Fibroblast of the aortic adventitia (primary cell): ENCODE measurements around the gene SPANXN2. TPM values are rescaled to one million over a fixed set of nuclear protein-coding genes. Genes with fewer than 3 reads are reported as not detected.
"Not testable (repeated sequence)": the region's sequence is repeated elsewhere in the genome, so short reads cannot be mapped to it uniquely, and the experiment has no call there.

ENCODE experiments used
- DNase-seq: peaks from one replicate; pipeline ENCODE4 v3.0.0-alpha.2; 2010; ENCODE audit warnings: low read depth
- H3K4me3 ChIP-seq: 2 replicates; pipeline ENCODE4 v1.5.1; 2011; ENCODE audit warnings: low read depth, mild to moderate bottlenecking, control low read depth, low read length, moderate library complexity
- total RNA-seq: library from RNA; depleted of rRNA; stranded (reverse); fragments of >200 nt; gene quantifications from 2 replicates; pipeline ENCODE4 v1.2.3, GENCODE V29; 2012; ENCODE audit warnings: low replicate concordance
- TF ChIP-seq, protein P1 (sequence below): IDR thresholded peaks from 2 replicates; pipeline ENCODE4 v1.5.1; 2011; ENCODE audit warnings: mild to moderate bottlenecking, low read length, control low read depth, inconsistent platforms; ENCODE audit not compliant: insufficient read depth

The SPANXN2 gene
- total RNA-seq: not detected in 2 replicates

DNA sequence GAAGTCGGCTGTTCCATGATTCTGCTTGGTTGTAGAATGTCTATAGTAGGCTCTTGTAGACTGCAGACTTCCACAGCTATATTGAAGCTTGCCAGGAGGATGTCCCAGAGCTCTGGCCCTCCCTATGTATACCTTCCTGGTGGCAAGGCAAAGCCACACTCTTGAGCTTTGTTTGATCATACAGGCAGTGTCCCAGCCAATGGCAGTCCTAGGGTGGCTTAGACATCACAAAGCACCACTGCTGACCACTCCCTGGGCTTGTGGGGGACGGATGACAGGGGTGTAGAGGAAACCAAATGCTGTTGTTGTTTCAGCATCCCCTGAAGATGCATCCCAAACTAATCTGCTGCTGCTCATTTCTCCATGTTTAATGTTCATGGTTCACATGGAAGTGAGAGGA, at the start of gene SPANXN2:
SPANXN2 (minus strand) TSS at position 101 of the 400 bp plus-strand sequence; CDS start at position 17, 84 bp downstream.
- H3K4me3 ChIP-seq, DNase-seq: not testable (repeated sequence)

- TF ChIP-seq, protein P1, sequence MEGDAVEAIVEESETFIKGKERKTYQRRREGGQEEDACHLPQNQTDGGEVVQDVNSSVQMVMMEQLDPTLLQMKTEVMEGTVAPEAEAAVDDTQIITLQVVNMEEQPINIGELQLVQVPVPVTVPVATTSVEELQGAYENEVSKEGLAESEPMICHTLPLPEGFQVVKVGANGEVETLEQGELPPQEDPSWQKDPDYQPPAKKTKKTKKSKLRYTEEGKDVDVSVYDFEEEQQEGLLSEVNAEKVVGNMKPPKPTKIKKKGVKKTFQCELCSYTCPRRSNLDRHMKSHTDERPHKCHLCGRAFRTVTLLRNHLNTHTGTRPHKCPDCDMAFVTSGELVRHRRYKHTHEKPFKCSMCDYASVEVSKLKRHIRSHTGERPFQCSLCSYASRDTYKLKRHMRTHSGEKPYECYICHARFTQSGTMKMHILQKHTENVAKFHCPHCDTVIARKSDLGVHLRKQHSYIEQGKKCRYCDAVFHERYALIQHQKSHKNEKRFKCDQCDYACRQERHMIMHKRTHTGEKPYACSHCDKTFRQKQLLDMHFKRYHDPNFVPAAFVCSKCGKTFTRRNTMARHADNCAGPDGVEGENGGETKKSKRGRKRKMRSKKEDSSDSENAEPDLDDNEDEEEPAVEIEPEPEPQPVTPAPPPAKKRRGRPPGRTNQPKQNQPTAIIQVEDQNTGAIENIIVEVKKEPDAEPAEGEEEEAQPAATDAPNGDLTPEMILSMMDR: no peak
- DNase-seq: peak; percentile 1
- H3K4me3 ChIP-seq: no peak overlapping the region
These were observed 48.4 kb upstream of the SPANXN2 start for GRCh38 chrX:143768976-143769375.

- H3K4me3 ChIP-seq, DNase-seq: not testable (repeated sequence)
These were observed 47.2 kb upstream of the SPANXN2 start for GRCh38 chrX:143767789-143768188.

- TF ChIP-seq, protein P1: no peak
- H3K4me3 ChIP-seq: no peak overlapping the region
- DNase-seq: no peak
These were observed 37.3 kb upstream of the SPANXN2 start for GRCh38 chrX:143757887-143758286.

GRCh38 chrX:143757375-143757774, 36.8 kb upstream of the SPANXN2 start:
- DNase-seq: no peak
- no peak overlapping the region for H3K4me3 ChIP-seq
- TF ChIP-seq, protein P1: no peak

DNA sequence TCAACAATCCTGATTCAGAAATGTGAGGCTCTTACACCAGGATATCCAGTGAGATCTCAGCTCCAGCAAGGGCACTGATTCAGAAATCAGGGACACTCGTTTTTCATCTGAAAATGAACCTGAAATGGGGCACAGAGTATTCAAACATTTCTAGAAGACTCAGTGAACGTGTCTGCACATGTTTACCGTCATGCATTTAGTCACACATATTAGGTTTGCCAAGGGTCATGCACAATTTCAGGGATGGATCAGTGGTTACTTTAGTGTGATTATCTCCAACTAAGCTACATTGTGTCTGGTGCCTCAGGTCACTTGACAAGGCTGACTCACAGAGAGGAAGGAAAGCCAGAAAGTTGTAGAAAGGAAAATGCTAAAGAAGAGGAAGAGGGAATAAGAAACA, 33.6 kb upstream of the SPANXN2 start:
- H3K4me3 ChIP-seq: no peak overlapping the region
- no peak for DNase-seq
- TF ChIP-seq, protein P1: no peak

DNA sequence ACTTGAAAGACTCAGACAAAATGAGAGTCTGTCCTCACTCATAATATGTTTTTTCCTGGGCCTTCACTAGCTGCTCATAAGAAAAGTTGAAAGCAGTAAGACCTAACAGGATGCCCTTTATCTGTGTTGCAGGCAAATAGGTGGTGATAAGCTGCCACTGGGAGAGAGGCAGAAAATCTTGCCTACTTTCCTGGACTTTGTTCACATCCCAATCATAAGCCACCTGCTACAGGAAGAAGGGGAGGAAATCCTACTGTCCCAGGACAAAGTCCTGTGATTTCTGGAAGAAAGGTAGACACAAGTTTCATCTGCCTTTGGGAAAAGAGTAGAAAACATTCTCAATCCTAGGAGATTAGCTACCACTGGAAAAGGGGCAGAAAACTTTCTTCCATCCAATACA, 13.3 kb upstream of the SPANXN2 start:
- no peak for DNase-seq
- H3K4me3 ChIP-seq: no peak overlapping the region
- TF ChIP-seq, protein P1: no peak

GRCh38 chrX:143726296-143726695, 5.7 kb upstream of the SPANXN2 start:
- TF ChIP-seq, protein P1: no peak
- H3K4me3 ChIP-seq: no peak overlapping the region
- DNase-seq: no peak
